NCI-H524 (cell line): ENCODE measurements around the gene KLHL36.
"Not testable (repeated sequence)": the region's sequence is repeated elsewhere in the genome, so short reads cannot be mapped to it uniquely, and the experiment has no call there.

ENCODE experiments used
- DNase-seq, 2 experiments: peaks; one replicate each; lab custom pipeline; 2025; lab: John Stamatoyannopoulos, UW

KLHL36 gene

GRCh38 chr16:84673203-84673535, 24.9 kb downstream of the KLHL36 start:
- no peak for DNase-seq

GRCh38 chr16:84673561-84673960, 25.2 kb downstream of the KLHL36 start:
- no peak for DNase-seq

- no peak for DNase-seq
Observed at GRCh38 chr16:84675423-84675822, 27.1 kb downstream of the KLHL36 start.

- DNase-seq: no peak
Observed at GRCh38 chr16:84675884-84676283, 27.6 kb downstream of the KLHL36 start.

GRCh38 chr16:84677017-84677803, 28.9 kb downstream of the KLHL36 start:
- DNase-seq: peak in 1 of 2 experiments; percentile 13

GRCh38 chr16:84677849-84678248, 29.5 kb downstream of the KLHL36 start:
- peak; percentile 58 to 88 for DNase-seq

GRCh38 chr16:84678541-84678940, 30.2 kb downstream of the KLHL36 start:
- DNase-seq: no peak

GRCh38 chr16:84680165-84680842, 32.0 kb downstream of the KLHL36 start:
- no peak for DNase-seq

- no peak for DNase-seq
Observed at GRCh38 chr16:84680843-84681629, 32.7 kb downstream of the KLHL36 start.

- DNase-seq: no peak
Observed at GRCh38 chr16:84683691-84684591, 35.6 kb downstream of the KLHL36 start.

- DNase-seq: no peak
Observed at GRCh38 chr16:84684592-84684965, 36.3 kb downstream of the KLHL36 start.

- no peak for DNase-seq
Observed at GRCh38 chr16:84685210-84685609, 36.9 kb downstream of the KLHL36 start.

- no peak for DNase-seq
Observed at GRCh38 chr16:84686707-84687298, 38.5 kb downstream of the KLHL36 start.

- DNase-seq: no peak
Observed at GRCh38 chr16:84687715-84688114, 39.4 kb downstream of the KLHL36 start.

GRCh38 chr16:84688163-84688562, 39.9 kb downstream of the KLHL36 start:
- DNase-seq: not testable (repeated sequence)

GRCh38 chr16:84689111-84689510, 40.8 kb downstream of the KLHL36 start:
- no peak for DNase-seq

GRCh38 chr16:84690088-84690819, 41.9 kb downstream of the KLHL36 start:
- no peak for DNase-seq

GRCh38 chr16:84692451-84693214, 44.3 kb downstream of the KLHL36 start:
- DNase-seq: no peak

- DNase-seq: not testable (repeated sequence)
Observed at GRCh38 chr16:84693869-84694268, 45.6 kb downstream of the KLHL36 start.

- no peak for DNase-seq
Observed at GRCh38 chr16:84694980-84695379, 46.7 kb downstream of the KLHL36 start.
